ENCODE measurements around the gene IGF1. TPM values are rescaled to one million over a fixed set of nuclear protein-coding genes. Genes with fewer than 3 reads are reported as not detected.
"Not testable (repeated sequence)": the region's sequence is repeated elsewhere in the genome, so short reads cannot be mapped to it uniquely, and the experiment has no call there.

IGF1 gene
- total RNA-seq, 1 experiment from 2014 or later: 0.68 TPM

- no peak overlapping the region for H3K4me3 ChIP-seq
- no peak overlapping the region for H3K27ac ChIP-seq
- no peak for DNase-seq (ENCODE audit: low read depth in 1 of 2, low spot score in 2 of 2)
- H3K27me3 ChIP-seq (replicated peaks): no peaks in the 10 kb centered on the region
- H3K36me3 ChIP-seq: no peaks in the 10 kb centered on the region
- no peaks in the 10 kb centered on the region for H3K4me1 ChIP-seq (replicated peaks)
- no peaks in the 10 kb centered on the region for H3K9me3 ChIP-seq (replicated peaks)
Observed at GRCh38 chr12:102465762-102466560, 14.4 kb downstream of the IGF1 start.

- Histone ChIP-seq H3K4me3 (no peak overlapping the region), H3K36me3 (no peaks in the 10 kb centered on the region), H3K4me1 (replicated peaks) (no peaks in the 10 kb centered on the region), H3K9me3 (replicated peaks) (no peaks in the 10 kb centered on the region), H3K27me3 (replicated peaks) (no peaks in the 10 kb centered on the region), H3K27ac (no peak overlapping the region)
- no peak for DNase-seq (ENCODE audit: low read depth in 1 of 2, low spot score in 2 of 2)
Observed at GRCh38 chr12:102463659-102464249, 16.6 kb downstream of the IGF1 start.

GRCh38 chr12:102462795-102463465 lies 17.4 kb downstream of the IGF1 start:
- H3K9me3 ChIP-seq (replicated peaks): no peaks in the 10 kb centered on the region
- no peaks in the 10 kb centered on the region for H3K27me3 ChIP-seq (replicated peaks)
- H3K36me3 ChIP-seq: no peaks in the 10 kb centered on the region
- no peaks in the 10 kb centered on the region for H3K4me1 ChIP-seq (replicated peaks)
- H3K4me3 ChIP-seq: no peak overlapping the region
- no peak for DNase-seq (ENCODE audit: low read depth in 1 of 2, low spot score in 2 of 2)
- no peak overlapping the region for H3K27ac ChIP-seq

GRCh38 chr12:102462386-102462785 lies 18.0 kb downstream of the IGF1 start:
- H3K4me3 ChIP-seq: no peak overlapping the region
- H3K36me3 ChIP-seq: no peaks in the 10 kb centered on the region
- no peaks in the 10 kb centered on the region for H3K4me1 ChIP-seq (replicated peaks)
- H3K27me3 ChIP-seq (replicated peaks): no peaks in the 10 kb centered on the region
- H3K27ac ChIP-seq: no peak overlapping the region
- no peak for DNase-seq (ENCODE audit: low read depth in 1 of 2, low spot score in 2 of 2)
- no peaks in the 10 kb centered on the region for H3K9me3 ChIP-seq (replicated peaks)

- Histone ChIP-seq H3K4me3 (no peak overlapping the region), H3K27me3 (replicated peaks) (no peaks in the 10 kb centered on the region), H3K4me1 (replicated peaks) (no peaks in the 10 kb centered on the region), H3K27ac (no peak overlapping the region), H3K9me3 (replicated peaks) (no peaks in the 10 kb centered on the region), H3K36me3 (no peaks in the 10 kb centered on the region)
- no peak for DNase-seq (ENCODE audit: low read depth in 1 of 2, low spot score in 2 of 2)
Observed at GRCh38 chr12:102461501-102461900, 18.9 kb downstream of the IGF1 start.

- Histone ChIP-seq H3K27me3 (replicated peaks) (no peaks in the 10 kb centered on the region), H3K27ac (no peak overlapping the region), H3K9me3 (replicated peaks) (no peaks in the 10 kb centered on the region), H3K36me3 (no peaks in the 10 kb centered on the region), H3K4me1 (replicated peaks) (no peaks in the 10 kb centered on the region), H3K4me3 (no peak overlapping the region)
- no peak for DNase-seq (ENCODE audit: low read depth in 1 of 2, low spot score in 2 of 2)
Observed at GRCh38 chr12:102459314-102459713, 21.0 kb downstream of the IGF1 start.

GRCh38 chr12:102454808-102455760 lies 25.3 kb downstream of the IGF1 start:
- no peak for DNase-seq (ENCODE audit: low read depth in 1 of 2, low spot score in 2 of 2)
- H3K4me1 ChIP-seq (replicated peaks): no peaks in the 10 kb centered on the region
- no peaks in the 10 kb centered on the region for H3K27me3 ChIP-seq (replicated peaks)
- H3K27ac ChIP-seq: no peak overlapping the region
- no peaks in the 10 kb centered on the region for H3K9me3 ChIP-seq (replicated peaks)
- H3K4me3 ChIP-seq: no peak overlapping the region
- H3K36me3 ChIP-seq: no peaks in the 10 kb centered on the region

- H3K9me3 ChIP-seq (replicated peaks): no peaks in the 10 kb centered on the region
- no peak for DNase-seq (ENCODE audit: low read depth in 1 of 2, low spot score in 2 of 2)
- H3K36me3 ChIP-seq: no peaks in the 10 kb centered on the region
Observed at GRCh38 chr12:102454330-102454729, 26.0 kb downstream of the IGF1 start.

GRCh38 chr12:102452605-102453004 lies 27.8 kb downstream of the IGF1 start:
- Histone ChIP-seq H3K4me1 (replicated peaks) (no peaks in the 10 kb centered on the region), H3K27ac (no peak overlapping the region), H3K27me3 (replicated peaks) (no peaks in the 10 kb centered on the region), H3K9me3 (replicated peaks) (no peaks in the 10 kb centered on the region), H3K36me3 (no peaks in the 10 kb centered on the region), H3K4me3 (no peak overlapping the region)
- DNase-seq (ENCODE audit: low read depth in 1 of 2, low spot score in 2 of 2): no peak

More at GRCh38 chr12:102454330-102454729, 26.0 kb downstream of the IGF1 start:
- Histone ChIP-seq H3K4me1 (replicated peaks) (no peaks in the 10 kb centered on the region), H3K4me3 (no peak overlapping the region), H3K27me3 (replicated peaks) (no peaks in the 10 kb centered on the region), H3K27ac (no peak overlapping the region)

- not testable (repeated sequence) for H3K27me3 ChIP-seq (replicated peaks); H3K36me3 ChIP-seq; H3K9me3 ChIP-seq (replicated peaks); DNase-seq (ENCODE audit: low read depth in 1 of 2, low spot score in 2 of 2); H3K4me1 ChIP-seq (replicated peaks); H3K27ac ChIP-seq; H3K4me3 ChIP-seq
Observed at GRCh38 chr12:102449018-102449417, 31.3 kb downstream of the IGF1 start.

- H3K36me3 ChIP-seq; H3K9me3 ChIP-seq (replicated peaks); H3K27ac ChIP-seq; H3K4me1 ChIP-seq (replicated peaks); H3K27me3 ChIP-seq (replicated peaks); DNase-seq (ENCODE audit: low read depth in 1 of 2, low spot score in 2 of 2); H3K4me3 ChIP-seq: not testable (repeated sequence)
Observed at GRCh38 chr12:102447426-102447825, 32.9 kb downstream of the IGF1 start.

- H3K36me3 ChIP-seq: no peaks in the 10 kb centered on the region
- H3K27ac ChIP-seq: no peak overlapping the region
- no peak overlapping the region for H3K4me3 ChIP-seq
- H3K9me3 ChIP-seq (replicated peaks): no peaks in the 10 kb centered on the region
- peaks cover 6% of the 10 kb centered on the region for H3K4me1 ChIP-seq (replicated peaks)
- DNase-seq (ENCODE audit: low read depth in 1 of 2, low spot score in 2 of 2): no peak
- no peaks in the 10 kb centered on the region for H3K27me3 ChIP-seq (replicated peaks)
Observed at GRCh38 chr12:102444707-102445106, 35.7 kb downstream of the IGF1 start.

- peaks cover 12% of the 10 kb centered on the region for H3K4me1 ChIP-seq (replicated peaks)
- H3K9me3 ChIP-seq (replicated peaks): no peaks in the 10 kb centered on the region
- no peak overlapping the region for H3K27ac ChIP-seq
- no peaks in the 10 kb centered on the region for H3K27me3 ChIP-seq (replicated peaks)
- no peak overlapping the region for H3K4me3 ChIP-seq
- H3K36me3 ChIP-seq: no peaks in the 10 kb centered on the region
- DNase-seq (ENCODE audit: low read depth in 1 of 2, low spot score in 2 of 2): no peak
Observed at GRCh38 chr12:102444093-102444492, 36.3 kb downstream of the IGF1 start.
